HCT116 (cell line): ENCODE measurements around the gene TOLLIP. TPM values are rescaled to one million over a fixed set of nuclear protein-coding genes. Genes with fewer than 3 reads are reported as not detected.

Experiments
- ATAC-seq: fragments of 200-7000 bp; cut with Tn5 transposase; 2 replicates; pipeline ENCODE4 v1.9.1; 2020; ENCODE audit warnings: mild to moderate bottlenecking, moderate library complexity
- BruUV-seq: library from RNA; stranded (reverse); fragments of 400-500 nt; replicated peaks from 2 replicates; lab custom pipeline; 2021; lab: Mats Ljungman, UMichigan
- CTCF ChIA-PET: fragments of 300-600 bp; sonication (Branson Sonifier 250); formaldehyde crosslinking; loops from one replicate; lab custom pipeline; 2021; ENCODE audit warnings: antibody characterized with exemption; lab: Charles Lee
- POLR2A ChIA-PET: fragments of 300-600, 350-600 bp; sonication (Branson Sonifier 250); formaldehyde crosslinking; loops from one replicate; lab custom pipeline; 2021; ENCODE audit warnings: antibody characterized with exemption; lab: Charles Lee
- RAD21 ChIA-PET, 2 experiments: fragments of 300-600 bp; sonication (Branson Sonifier 250); formaldehyde crosslinking; loops; one replicate each; lab custom pipeline; 2023; ENCODE audit warnings: low total read pairs in 2 of 2; ENCODE audit not compliant: uncharacterized antibody in 2 of 2, unreplicated experiment in 2 of 2, low non-redundant PET in 1 of 2; lab: Charles Lee
- DNase-seq: peaks from one replicate; pipeline ENCODE4 v3.0.0-alpha.2; 2010; ENCODE audit warnings: low read depth, low spot score
- H2AFZ ChIP-seq: fragments of 200-600 bp; shearing (Covaris generic), sonication (generic); 2 replicates; pipeline ENCODE4 v1.6.1; 2017; ENCODE audit warnings: low read depth, mixed run types, mixed read lengths, antibody characterized with exemption, low read length; ENCODE audit not compliant: poor library complexity, severe bottlenecking
- H3K27ac ChIP-seq: 2 replicates; pipeline ENCODE4 v1.5.1; 2012; ENCODE audit warnings: low read depth, low read length
- H3K27me3 ChIP-seq: fragments of 200-600 bp; sonication (generic); 2 replicates; pipeline ENCODE4 v1.6.1; 2016; ENCODE audit warnings: mixed run types, low read length, mixed read lengths; ENCODE audit not compliant: insufficient read depth
- H3K36me3 ChIP-seq, 2 experiments: fragments of 200-500 bp in 1 of 2; fragments of 200-600 bp in 1 of 2; sonication (Bioruptor generic) in 1 of 2; sonication (generic) in 1 of 2; 2 replicates each; pipeline versions ENCODE4 v1.5.1 to v1.6.1; 2014 to 2016; ENCODE audit warnings: low read length in 2 of 2, inconsistent platforms in 1 of 2, mixed read lengths in 1 of 2, mixed run types in 1 of 2; ENCODE audit not compliant: insufficient read depth in 2 of 2, control insufficient read depth in 1 of 2
- H3K4me1 ChIP-seq, 2 experiments: fragments of 200-600 bp in 1 of 2; sonication (generic) in 1 of 2; 2 replicates each; pipeline versions ENCODE4 v1.5.1 to v1.6.1; 2012 to 2017; ENCODE audit warnings: low read length in 2 of 2, inconsistent platforms in 1 of 2, mild to moderate bottlenecking in 1 of 2, mixed read lengths in 1 of 2, mixed run types in 1 of 2, moderate library complexity in 1 of 2; ENCODE audit not compliant: insufficient read depth in 2 of 2, control insufficient read depth in 1 of 2
- H3K4me2 ChIP-seq: fragments of 200-600 bp; sonication (generic); 2 replicates; pipeline ENCODE4 v1.6.1; 2017; ENCODE audit warnings: mixed run types, low read length, mixed read lengths
- H3K4me3 ChIP-seq, 2 experiments: fragments of 200-600 bp in 1 of 2; sonication (generic) in 1 of 2; replicated peaks in 1 of 2; 2 replicates each; pipeline ENCODE4 v1.5.1; 2011 to 2016; ENCODE audit warnings: low read length in 2 of 2, control low read depth in 1 of 2, low read depth in 1 of 2, mild to moderate bottlenecking in 1 of 2, mixed read lengths in 1 of 2, mixed run types in 1 of 2
- H3K79me2 ChIP-seq: fragments of 200-600 bp; sonication (generic); 2 replicates; pipeline ENCODE4 v1.6.1; 2017; ENCODE audit warnings: mild to moderate bottlenecking, mixed run types, low read length, moderate library complexity, mixed read lengths; ENCODE audit not compliant: insufficient read depth
- H3K9ac ChIP-seq: fragments of 200-600 bp; sonication (generic); 2 replicates; pipeline ENCODE4 v1.6.1; 2016; ENCODE audit warnings: low read length, mixed read lengths
- H3K9me2 ChIP-seq: fragments of 200-600 bp; sonication (generic), shearing (Covaris generic); 2 replicates; pipeline ENCODE4 v1.6.1; 2017; ENCODE audit warnings: mixed run types, mild to moderate bottlenecking, moderate library complexity; ENCODE audit not compliant: insufficient read depth
- H3K9me3 ChIP-seq, 2 experiments: fragments of 200-500 bp in 1 of 2; fragments of 200-600 bp in 1 of 2; sonication (Bioruptor generic) in 1 of 2; sonication (generic) in 1 of 2; 2 replicates each; pipeline ENCODE4 v1.6.1; 2014 to 2017; ENCODE audit warnings: low read length in 2 of 2, mixed read lengths in 2 of 2, inconsistent platforms in 1 of 2, low read depth in 1 of 2, mild to moderate bottlenecking in 1 of 2, mixed run types in 1 of 2, moderate library complexity in 1 of 2; ENCODE audit not compliant: control insufficient read depth in 1 of 2, insufficient read depth in 1 of 2
- H4K20me1 ChIP-seq: fragments of 200-600 bp; sonication (generic), shearing (Covaris generic); 2 replicates; pipeline ENCODE4 v1.6.1; 2017; ENCODE audit warnings: mixed run types, mild to moderate bottlenecking, moderate library complexity; ENCODE audit not compliant: insufficient read depth
- CBX3 ChIP-seq: IDR thresholded peaks from 2 replicates; pipeline ENCODE4 v1.6.1; 2012; ENCODE audit warnings: low read depth
- CEBPB ChIP-seq: IDR thresholded peaks from 2 replicates; pipeline ENCODE4 v1.6.1; 2012; ENCODE audit warnings: low read depth
- EGR1 ChIP-seq: IDR thresholded peaks from 2 replicates; pipeline ENCODE4 v1.6.1; 2012; ENCODE audit warnings: low read depth
- ELF1 ChIP-seq: IDR thresholded peaks from 2 replicates; pipeline ENCODE4 v1.6.1; 2012; ENCODE audit warnings: low read depth, borderline replicate concordance
- EZH2phosphoT487 ChIP-seq: fragments of 200-600 bp; IDR thresholded peaks from 2 replicates; pipeline ENCODE4 v1.6.1; 2018; ENCODE audit warnings: antibody characterized with exemption, borderline replicate concordance
- FOSL1 ChIP-seq: IDR thresholded peaks from 2 replicates; pipeline ENCODE4 v1.6.1; 2012; ENCODE audit warnings: low read depth
- JUND ChIP-seq: IDR thresholded peaks from 2 replicates; pipeline ENCODE4 v1.6.1; 2012
- POLR2A ChIP-seq: IDR thresholded peaks from 2 replicates; pipeline ENCODE4 v1.7.0; 2011; ENCODE audit warnings: borderline replicate concordance; ENCODE audit not compliant: insufficient read depth, insufficient read length; ENCODE audit errors: extremely low read depth
- POLR2AphosphoS5 ChIP-seq: IDR thresholded peaks from 2 replicates; pipeline ENCODE4 v1.6.1; 2011; ENCODE audit warnings: mild to moderate bottlenecking, low read depth, low read length, moderate library complexity
- RAD21 ChIP-seq: IDR thresholded peaks from 2 replicates; pipeline ENCODE4 v1.6.1; 2012; ENCODE audit warnings: low read depth, mild to moderate bottlenecking
- SIN3A ChIP-seq: IDR thresholded peaks from 2 replicates; pipeline ENCODE4 v1.6.1; 2012; ENCODE audit warnings: low read depth
- SRF ChIP-seq: IDR thresholded peaks from 2 replicates; pipeline ENCODE4 v1.6.1; 2012; ENCODE audit warnings: low read depth
- TCF7L2 ChIP-seq: IDR thresholded peaks from 2 replicates; pipeline ENCODE4 v1.7.0; 2011; ENCODE audit warnings: borderline replicate concordance, inconsistent platforms; ENCODE audit not compliant: insufficient read depth, insufficient read length; ENCODE audit errors: extremely low read depth
- YY1 ChIP-seq: IDR thresholded peaks from 2 replicates; pipeline ENCODE4 v1.6.1; 2011; ENCODE audit warnings: low read length, low read depth, moderate library complexity, mild to moderate bottlenecking; ENCODE audit not compliant: insufficient replicate concordance; ENCODE audit errors: extremely low read depth
- ZFX ChIP-seq: fragments of 450-650 bp; IDR thresholded peaks from 2 replicates; pipeline ENCODE4 v1.6.1; 2017
- ZNF274 ChIP-seq: fragments of 200-500 bp; sonication (Bioruptor generic); IDR thresholded peaks from 2 replicates; pipeline ENCODE4 v1.6.1; 2014; ENCODE audit warnings: mild to moderate bottlenecking, low read depth, low read length, inconsistent platforms
- intact Hi-C: fragments of 100-400 bp; cut with micrococcal nuclease; formaldehyde crosslinking; loops from 2 replicates; pipeline ENCODE4 v1.10.0; 2022
- total RNA-seq: library from RNA; stranded (reverse); gene quantifications from one replicate; pipeline ENCODE4 v1.2.1, GENCODE V29; 2021; ENCODE audit not compliant: unreplicated experiment
- TF ChIP-seq, protein P1 (sequence below): IDR thresholded peaks from 2 replicates; pipeline ENCODE4 v1.6.1; 2012
- TF ChIP-seq, protein P2 (sequence below), 3 experiments: fragments of 200-600 bp in 1 of 3; sonication (generic) in 1 of 3; IDR thresholded peaks in 2 of 3; conservative IDR thresholded peaks in 1 of 3; 2 replicates each; pipeline ENCODE4 v1.5.1; 2012 to 2017; ENCODE audit warnings: low read depth in 2 of 3, low read length in 2 of 3, antibody characterized with exemption in 1 of 3, borderline replicate concordance in 1 of 3, control low read depth in 1 of 3, mild to moderate bottlenecking in 1 of 3, mixed read lengths in 1 of 3, mixed run types in 1 of 3, moderate library complexity in 1 of 3; ENCODE audit not compliant: insufficient read depth in 1 of 3
- TF ChIP-seq, protein P3 (sequence below): IDR thresholded peaks from 2 replicates; pipeline ENCODE4 v1.6.1; 2012

Gene TOLLIP
- total RNA-seq, 1 experiment from 2014 or later: 28.5 TPM

DNA sequence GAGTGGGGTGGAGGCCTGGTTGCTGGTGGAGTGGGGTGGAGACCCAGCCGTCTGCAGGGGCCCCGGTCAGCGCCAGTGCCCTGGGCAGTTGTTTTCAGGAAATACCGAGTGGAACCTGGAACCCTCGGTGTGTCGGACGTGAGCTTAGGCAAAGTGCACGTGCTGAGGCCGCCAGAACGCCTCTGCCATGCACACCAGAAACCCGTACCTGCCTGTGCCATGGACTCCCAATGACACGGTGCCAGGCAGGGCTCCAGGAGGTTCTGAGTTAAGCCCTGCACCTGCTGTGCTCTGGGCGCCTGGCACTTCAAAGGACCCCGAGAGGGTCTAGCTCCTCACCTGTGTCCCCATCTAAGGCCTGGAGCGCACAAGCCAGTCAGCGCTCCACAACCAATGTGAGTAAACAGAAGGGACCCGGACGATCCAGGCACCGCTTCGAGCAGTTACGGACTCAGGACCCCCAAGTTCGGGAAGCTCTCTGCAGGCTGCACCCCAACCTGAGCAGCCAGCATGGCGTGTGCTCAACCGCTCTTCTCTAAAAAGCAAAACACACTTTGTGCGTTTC, 12.3 kb downstream of the TOLLIP start:
- H3K79me2 ChIP-seq: peaks cover 29% of the 10 kb centered on the region
- RAD21 ChIA-PET: no interaction called here

DNA sequence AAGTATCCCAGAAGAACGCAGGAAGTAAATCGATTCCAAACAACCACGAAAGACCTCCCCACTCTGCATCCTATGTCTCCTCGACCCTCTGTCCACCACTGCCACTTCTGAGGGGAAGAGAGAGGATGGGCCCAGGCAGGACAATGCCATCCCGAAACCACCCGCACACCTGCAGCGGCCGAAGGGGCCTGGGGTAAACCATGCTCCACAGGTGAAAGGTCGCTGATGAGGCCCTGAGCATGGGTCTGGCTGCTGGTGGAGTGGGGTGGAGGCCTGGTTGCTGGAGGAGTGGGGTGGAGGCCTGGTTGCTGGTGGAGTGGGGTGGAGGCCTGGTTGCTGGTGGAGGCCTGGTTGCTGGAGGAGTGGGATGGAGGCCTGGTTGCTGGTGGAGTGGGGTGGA, 13.1 kb downstream of the TOLLIP start:
- no peaks in the 10 kb centered on the region for H3K36me3 ChIP-seq
- CTCF ChIA-PET: no interaction called here
- no peaks in the 10 kb centered on the region for H3K27me3 ChIP-seq
- H3K27ac ChIP-seq: no peak overlapping the region
- H3K9me2 ChIP-seq: no peaks in the 10 kb centered on the region
- no peaks in the 10 kb centered on the region for H3K9me3 ChIP-seq
- H3K4me2 ChIP-seq: no peak overlapping the region
- no TSS peak for BruUV-seq
- H3K79me2 ChIP-seq: peaks cover 25% of the 10 kb centered on the region
- no peak for ATAC-seq
- RAD21 ChIA-PET: no interaction called here
- H2AFZ ChIP-seq: no peak overlapping the region
- no peaks in the 10 kb centered on the region for H4K20me1 ChIP-seq
- H3K4me3 ChIP-seq: no peak overlapping the region
- intact Hi-C loops: no loop called here
- H3K9ac ChIP-seq: no peak overlapping the region
- POLR2A ChIA-PET: no interaction called here
- DNase-seq: no peak
- H3K4me1 ChIP-seq: no peaks in the 10 kb centered on the region
- no peak for TF ChIP-seq POLR2AphosphoS5
- no peak for TF ChIP-seq POLR2A
- TF ChIP-seq JUND: no peak
- TF ChIP-seq ZNF274: no peak
- no peak for TF ChIP-seq ELF1
- TF ChIP-seq ZFX: no peak
- no peak for TF ChIP-seq RAD21
- no peak for TF ChIP-seq EGR1
- TF ChIP-seq, protein P1, sequence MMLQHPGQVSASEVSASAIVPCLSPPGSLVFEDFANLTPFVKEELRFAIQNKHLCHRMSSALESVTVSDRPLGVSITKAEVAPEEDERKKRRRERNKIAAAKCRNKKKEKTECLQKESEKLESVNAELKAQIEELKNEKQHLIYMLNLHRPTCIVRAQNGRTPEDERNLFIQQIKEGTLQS: no peak
- no peak for TF ChIP-seq SIN3A
- TF ChIP-seq, protein P2, sequence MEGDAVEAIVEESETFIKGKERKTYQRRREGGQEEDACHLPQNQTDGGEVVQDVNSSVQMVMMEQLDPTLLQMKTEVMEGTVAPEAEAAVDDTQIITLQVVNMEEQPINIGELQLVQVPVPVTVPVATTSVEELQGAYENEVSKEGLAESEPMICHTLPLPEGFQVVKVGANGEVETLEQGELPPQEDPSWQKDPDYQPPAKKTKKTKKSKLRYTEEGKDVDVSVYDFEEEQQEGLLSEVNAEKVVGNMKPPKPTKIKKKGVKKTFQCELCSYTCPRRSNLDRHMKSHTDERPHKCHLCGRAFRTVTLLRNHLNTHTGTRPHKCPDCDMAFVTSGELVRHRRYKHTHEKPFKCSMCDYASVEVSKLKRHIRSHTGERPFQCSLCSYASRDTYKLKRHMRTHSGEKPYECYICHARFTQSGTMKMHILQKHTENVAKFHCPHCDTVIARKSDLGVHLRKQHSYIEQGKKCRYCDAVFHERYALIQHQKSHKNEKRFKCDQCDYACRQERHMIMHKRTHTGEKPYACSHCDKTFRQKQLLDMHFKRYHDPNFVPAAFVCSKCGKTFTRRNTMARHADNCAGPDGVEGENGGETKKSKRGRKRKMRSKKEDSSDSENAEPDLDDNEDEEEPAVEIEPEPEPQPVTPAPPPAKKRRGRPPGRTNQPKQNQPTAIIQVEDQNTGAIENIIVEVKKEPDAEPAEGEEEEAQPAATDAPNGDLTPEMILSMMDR (IDR thresholded peaks at IDR 0.05 in 2 of 3, conservative IDR thresholded peaks at IDR 0.05 in 1 of 3; ENCODE audit: borderline replicate concordance in 1 of 3, insufficient read depth in 1 of 3, low read depth in 2 of 3, low read length in 2 of 3): no peak
- no peak for TF ChIP-seq FOSL1
- no peak for TF ChIP-seq YY1
- no peak for TF ChIP-seq TCF7L2
- TF ChIP-seq, protein P3, sequence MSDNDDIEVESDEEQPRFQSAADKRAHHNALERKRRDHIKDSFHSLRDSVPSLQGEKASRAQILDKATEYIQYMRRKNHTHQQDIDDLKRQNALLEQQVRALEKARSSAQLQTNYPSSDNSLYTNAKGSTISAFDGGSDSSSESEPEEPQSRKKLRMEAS: no peak
- TF ChIP-seq SRF: no peak
- TF ChIP-seq CBX3: no peak
- TF ChIP-seq EZH2phosphoT487: no peak

More for the DNA sequence above, 12.3 kb downstream of the TOLLIP start:
- H3K4me1 ChIP-seq: no peaks in the 10 kb centered on the region
- no peak overlapping the region for H3K4me3 ChIP-seq
- ChIA-PET CTCF (no interaction called here), POLR2A (no interaction called here)
- H3K36me3 ChIP-seq: no peaks in the 10 kb centered on the region
- no peak overlapping the region for H3K9ac ChIP-seq
- no peak for ATAC-seq
- no peak for TF ChIP-seq ELF1
- no peak for TF ChIP-seq CEBPB
- H4K20me1 ChIP-seq: no peaks in the 10 kb centered on the region
- BruUV-seq: no TSS peak
- H3K27ac ChIP-seq: no peak overlapping the region
- no peak overlapping the region for H3K4me2 ChIP-seq
- H3K27me3 ChIP-seq: no peaks in the 10 kb centered on the region
- no peak for DNase-seq
- H3K9me3 ChIP-seq: no peaks in the 10 kb centered on the region
- intact Hi-C loops: no loop called here
- H3K9me2 ChIP-seq: no peaks in the 10 kb centered on the region
- no peak overlapping the region for H2AFZ ChIP-seq
